ENCODE measurements around the gene ATL3. TPM values are rescaled to one million over a fixed set of nuclear protein-coding genes. Genes with fewer than 3 reads are reported as not detected.

ATL3 gene
- total and polyA plus RNA-seq, 2 of the 13 experiments (the other 11 are each of a cell fraction or from before 2014, with no cell fraction given) = not detected

DNA sequence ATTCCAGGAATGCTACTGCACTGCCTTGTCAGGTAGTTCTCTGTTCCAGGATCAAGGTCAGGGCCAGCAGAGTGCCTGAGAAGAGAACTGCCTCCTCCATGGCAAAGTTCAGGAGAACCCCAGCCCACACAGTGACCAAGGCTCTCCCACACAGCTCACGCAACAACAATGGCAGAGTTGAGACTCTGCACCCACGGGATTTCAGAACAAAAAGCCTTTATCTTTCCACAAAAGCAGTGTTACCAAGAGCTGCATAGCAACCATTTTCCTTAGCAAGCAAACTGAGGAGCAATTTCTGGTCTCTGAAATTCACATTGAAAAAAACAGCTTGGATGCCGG, 68.0 kb downstream of the ATL3 start (continued):
- TF ChIP-seq ZBTB38 (CRISPR knock-in tag; IDR thresholded peaks at IDR 0.05) (no peak), NR2F1 (CRISPR knock-in tag; IDR thresholded peaks at IDR 0.05) (peak; percentile 48; a peak in 3 of 4 replicates), SIN3A (IDR thresholded peaks at IDR 0.05; ENCODE audit: borderline replicate concordance, low read depth, low read length) (no peak), ZNF577 (CRISPR knock-in tag; IDR thresholded peaks at IDR 0.05; ENCODE audit: borderline replicate concordance, low read depth) (no peak), IRX3 (CRISPR knock-in tag; IDR thresholded peaks at IDR 0.05; ENCODE audit: borderline replicate concordance, low read depth) (no peak), ZNF30 (CRISPR knock-in tag; IDR thresholded peaks at IDR 0.05) (no peak), ZFP62 (CRISPR knock-in tag; IDR thresholded peaks at IDR 0.05) (no peak), ZNF326 (CRISPR knock-in tag; IDR thresholded peaks at IDR 0.05; ENCODE audit: borderline replicate concordance) (no peak)
- TF ChIP-seq, protein P1, sequence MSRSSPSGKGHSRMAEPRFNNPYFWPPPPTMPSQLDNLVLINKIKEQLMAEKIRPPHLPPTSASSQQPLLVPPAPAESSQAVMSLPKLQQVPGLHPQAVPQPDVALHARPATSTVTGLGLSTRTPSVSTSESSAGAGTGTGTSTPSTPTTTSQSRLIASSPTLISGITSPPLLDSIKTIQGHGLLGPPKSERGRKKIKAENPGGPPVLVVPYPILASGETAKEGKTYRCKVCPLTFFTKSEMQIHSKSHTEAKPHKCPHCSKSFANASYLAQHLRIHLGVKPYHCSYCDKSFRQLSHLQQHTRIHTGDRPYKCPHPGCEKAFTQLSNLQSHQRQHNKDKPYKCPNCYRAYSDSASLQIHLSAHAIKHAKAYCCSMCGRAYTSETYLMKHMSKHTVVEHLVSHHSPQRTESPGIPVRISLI (CRISPR knock-in tag; IDR thresholded peaks at IDR 0.05; ENCODE audit: borderline replicate concordance) = peak; percentile 42; the same call in 1 of the 2 replicates
- TF ChIP-seq, protein P2, sequence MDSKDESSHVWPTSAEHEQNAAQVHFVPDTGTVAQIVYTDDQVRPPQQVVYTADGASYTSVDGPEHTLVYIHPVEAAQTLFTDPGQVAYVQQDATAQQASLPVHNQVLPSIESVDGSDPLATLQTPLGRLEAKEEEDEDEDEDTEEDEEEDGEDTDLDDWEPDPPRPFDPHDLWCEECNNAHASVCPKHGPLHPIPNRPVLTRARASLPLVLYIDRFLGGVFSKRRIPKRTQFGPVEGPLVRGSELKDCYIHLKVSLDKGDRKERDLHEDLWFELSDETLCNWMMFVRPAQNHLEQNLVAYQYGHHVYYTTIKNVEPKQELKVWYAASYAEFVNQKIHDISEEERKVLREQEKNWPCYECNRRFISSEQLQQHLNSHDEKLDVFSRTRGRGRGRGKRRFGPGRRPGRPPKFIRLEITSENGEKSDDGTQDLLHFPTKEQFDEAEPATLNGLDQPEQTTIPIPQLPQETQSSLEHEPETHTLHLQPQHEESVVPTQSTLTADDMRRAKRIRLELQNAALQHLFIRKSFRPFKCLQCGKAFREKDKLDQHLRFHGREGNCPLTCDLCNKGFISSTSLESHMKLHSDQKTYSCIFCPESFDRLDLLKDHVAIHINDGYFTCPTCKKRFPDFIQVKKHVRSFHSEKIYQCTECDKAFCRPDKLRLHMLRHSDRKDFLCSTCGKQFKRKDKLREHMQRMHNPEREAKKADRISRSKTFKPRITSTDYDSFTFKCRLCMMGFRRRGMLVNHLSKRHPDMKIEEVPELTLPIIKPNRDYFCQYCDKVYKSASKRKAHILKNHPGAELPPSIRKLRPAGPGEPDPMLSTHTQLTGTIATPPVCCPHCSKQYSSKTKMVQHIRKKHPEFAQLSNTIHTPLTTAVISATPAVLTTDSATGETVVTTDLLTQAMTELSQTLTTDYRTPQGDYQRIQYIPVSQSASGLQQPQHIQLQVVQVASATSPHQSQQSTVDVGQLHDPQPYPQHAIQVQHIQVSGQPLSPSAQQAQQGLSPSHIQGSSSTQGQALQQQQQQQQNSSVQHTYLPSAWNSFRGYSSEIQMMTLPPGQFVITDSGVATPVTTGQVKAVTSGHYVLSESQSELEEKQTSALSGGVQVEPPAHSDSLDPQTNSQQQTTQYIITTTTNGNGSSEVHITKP (CRISPR knock-in tag; IDR thresholded peaks at IDR 0.05; ENCODE audit: low read depth) = no peak
- TF ChIP-seq, protein P3, sequence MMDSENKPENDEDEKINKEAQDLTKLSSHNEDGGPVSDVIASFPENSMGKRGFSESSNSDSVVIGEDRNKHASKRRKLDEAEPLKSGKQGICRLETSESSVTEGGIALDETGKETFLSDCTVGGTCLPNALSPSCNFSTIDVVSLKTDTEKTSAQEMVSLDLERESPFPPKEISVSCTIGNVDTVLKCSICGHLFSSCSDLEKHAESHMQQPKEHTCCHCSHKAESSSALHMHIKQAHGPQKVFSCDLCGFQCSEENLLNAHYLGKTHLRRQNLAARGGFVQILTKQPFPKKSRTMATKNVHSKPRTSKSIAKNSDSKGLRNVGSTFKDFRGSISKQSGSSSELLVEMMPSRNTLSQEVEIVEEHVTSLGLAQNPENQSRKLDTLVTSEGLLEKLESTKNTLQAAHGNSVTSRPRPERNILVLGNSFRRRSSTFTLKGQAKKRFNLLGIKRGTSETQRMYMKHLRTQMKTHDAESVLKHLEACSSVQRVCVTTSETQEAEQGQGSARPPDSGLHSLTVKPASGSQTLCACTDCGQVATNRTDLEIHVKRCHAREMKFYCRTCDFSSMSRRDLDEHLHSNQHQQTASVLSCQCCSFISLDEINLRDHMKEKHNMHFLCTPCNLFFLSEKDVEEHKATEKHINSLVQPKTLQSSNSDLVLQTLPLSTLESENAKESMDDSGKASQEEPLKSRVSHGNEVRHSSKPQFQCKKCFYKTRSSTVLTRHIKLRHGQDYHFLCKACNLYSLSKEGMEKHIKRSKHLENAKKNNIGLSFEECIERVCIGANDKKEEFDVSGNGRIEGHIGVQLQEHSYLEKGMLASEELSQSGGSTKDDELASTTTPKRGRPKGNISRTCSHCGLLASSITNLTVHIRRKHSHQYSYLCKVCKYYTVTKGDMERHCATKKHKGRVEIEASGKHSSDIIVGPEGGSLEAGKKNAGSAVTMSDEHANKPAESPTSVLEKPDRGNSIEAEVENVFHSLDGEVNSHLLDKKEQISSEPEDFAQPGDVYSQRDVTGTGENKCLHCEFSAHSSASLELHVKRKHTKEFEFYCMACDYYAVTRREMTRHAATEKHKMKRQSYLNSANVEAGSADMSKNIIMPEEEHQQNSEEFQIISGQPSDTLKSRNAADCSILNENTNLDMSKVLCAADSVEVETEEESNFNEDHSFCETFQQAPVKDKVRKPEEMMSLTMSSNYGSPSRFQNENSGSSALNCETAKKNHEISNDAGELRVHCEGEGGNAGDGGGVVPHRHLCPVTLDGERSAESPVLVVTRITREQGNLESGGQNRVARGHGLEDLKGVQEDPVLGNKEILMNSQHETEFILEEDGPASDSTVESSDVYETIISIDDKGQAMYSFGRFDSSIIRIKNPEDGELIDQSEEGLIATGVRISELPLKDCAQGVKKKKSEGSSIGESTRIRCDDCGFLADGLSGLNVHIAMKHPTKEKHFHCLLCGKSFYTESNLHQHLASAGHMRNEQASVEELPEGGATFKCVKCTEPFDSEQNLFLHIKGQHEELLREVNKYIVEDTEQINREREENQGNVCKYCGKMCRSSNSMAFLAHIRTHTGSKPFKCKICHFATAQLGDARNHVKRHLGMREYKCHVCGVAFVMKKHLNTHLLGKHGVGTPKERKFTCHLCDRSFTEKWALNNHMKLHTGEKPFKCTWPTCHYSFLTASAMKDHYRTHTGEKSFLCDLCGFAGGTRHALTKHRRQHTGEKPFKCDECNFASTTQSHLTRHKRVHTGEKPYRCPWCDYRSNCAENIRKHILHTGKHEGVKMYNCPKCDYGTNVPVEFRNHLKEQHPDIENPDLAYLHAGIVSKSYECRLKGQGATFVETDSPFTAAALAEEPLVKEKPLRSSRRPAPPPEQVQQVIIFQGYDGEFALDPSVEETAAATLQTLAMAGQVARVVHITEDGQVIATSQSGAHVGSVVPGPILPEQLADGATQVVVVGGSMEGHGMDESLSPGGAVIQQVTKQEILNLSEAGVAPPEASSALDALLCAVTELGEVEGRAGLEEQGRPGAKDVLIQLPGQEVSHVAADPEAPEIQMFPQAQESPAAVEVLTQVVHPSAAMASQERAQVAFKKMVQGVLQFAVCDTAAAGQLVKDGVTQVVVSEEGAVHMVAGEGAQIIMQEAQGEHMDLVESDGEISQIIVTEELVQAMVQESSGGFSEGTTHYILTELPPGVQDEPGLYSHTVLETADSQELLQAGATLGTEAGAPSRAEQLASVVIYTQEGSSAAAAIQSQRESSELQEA (CRISPR knock-in tag; IDR thresholded peaks at IDR 0.05; ENCODE audit: not compliant biosample characterization) = no peak
- TF ChIP-seq, protein P4, sequence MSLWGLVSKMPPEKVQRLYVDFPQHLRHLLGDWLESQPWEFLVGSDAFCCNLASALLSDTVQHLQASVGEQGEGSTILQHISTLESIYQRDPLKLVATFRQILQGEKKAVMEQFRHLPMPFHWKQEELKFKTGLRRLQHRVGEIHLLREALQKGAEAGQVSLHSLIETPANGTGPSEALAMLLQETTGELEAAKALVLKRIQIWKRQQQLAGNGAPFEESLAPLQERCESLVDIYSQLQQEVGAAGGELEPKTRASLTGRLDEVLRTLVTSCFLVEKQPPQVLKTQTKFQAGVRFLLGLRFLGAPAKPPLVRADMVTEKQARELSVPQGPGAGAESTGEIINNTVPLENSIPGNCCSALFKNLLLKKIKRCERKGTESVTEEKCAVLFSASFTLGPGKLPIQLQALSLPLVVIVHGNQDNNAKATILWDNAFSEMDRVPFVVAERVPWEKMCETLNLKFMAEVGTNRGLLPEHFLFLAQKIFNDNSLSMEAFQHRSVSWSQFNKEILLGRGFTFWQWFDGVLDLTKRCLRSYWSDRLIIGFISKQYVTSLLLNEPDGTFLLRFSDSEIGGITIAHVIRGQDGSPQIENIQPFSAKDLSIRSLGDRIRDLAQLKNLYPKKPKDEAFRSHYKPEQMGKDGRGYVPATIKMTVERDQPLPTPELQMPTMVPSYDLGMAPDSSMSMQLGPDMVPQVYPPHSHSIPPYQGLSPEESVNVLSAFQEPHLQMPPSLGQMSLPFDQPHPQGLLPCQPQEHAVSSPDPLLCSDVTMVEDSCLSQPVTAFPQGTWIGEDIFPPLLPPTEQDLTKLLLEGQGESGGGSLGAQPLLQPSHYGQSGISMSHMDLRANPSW (CRISPR knock-in tag; IDR thresholded peaks at IDR 0.05; ENCODE audit: borderline replicate concordance) = no peak

All from HepG2 (cell line).